Bronchial epithelial cell (primary cell): ENCODE measurements around the gene RRP1B. TPM values are rescaled to one million over a fixed set of nuclear protein-coding genes. Genes with fewer than 3 reads are reported as not detected.
"Not testable (repeated sequence)": the region's sequence is repeated elsewhere in the genome, so short reads cannot be mapped to it uniquely, and the experiment has no call there.

Source experiments
- DNase-seq: peaks from one replicate; pipeline ENCODE4 v3.0.0-alpha.2; 2010; ENCODE audit warnings: low read depth
- FAIRE-seq: peaks from 2 replicates; lab custom pipeline; 2011; peaks lifted over from hg19 to GRCh38; lab: Jason Lieb, UNC
- H3K27me3 ChIP-seq: 2 replicates; pipeline ENCODE4 v1.5.1; 2011; ENCODE audit warnings: low read length; ENCODE audit not compliant: control insufficient read depth, insufficient read depth
- H3K36me3 ChIP-seq: 2 replicates; pipeline ENCODE4 v1.5.1; 2011; ENCODE audit warnings: low read length; ENCODE audit not compliant: control insufficient read depth, insufficient read depth
- H3K4me3 ChIP-seq: 2 replicates; pipeline ENCODE4 v1.5.1; 2011; ENCODE audit warnings: mild to moderate bottlenecking, low read depth, low read length, control low read depth
- total RNA-seq: library from RNA; depleted of rRNA; stranded (reverse); fragments of >200 nt; gene quantifications from 2 replicates; pipeline ENCODE4 v1.2.1, GENCODE V29; 2014
- TF ChIP-seq, protein P1 (sequence below): IDR thresholded peaks from 2 replicates; pipeline ENCODE4 v1.5.1; 2011; ENCODE audit warnings: mild to moderate bottlenecking, moderate library complexity, low read length, control low read depth, inconsistent platforms; ENCODE audit not compliant: insufficient read depth, severe bottlenecking

The RRP1B gene
- total RNA-seq, 1 donor from 2014 or later = 31.1 TPM

DNA sequence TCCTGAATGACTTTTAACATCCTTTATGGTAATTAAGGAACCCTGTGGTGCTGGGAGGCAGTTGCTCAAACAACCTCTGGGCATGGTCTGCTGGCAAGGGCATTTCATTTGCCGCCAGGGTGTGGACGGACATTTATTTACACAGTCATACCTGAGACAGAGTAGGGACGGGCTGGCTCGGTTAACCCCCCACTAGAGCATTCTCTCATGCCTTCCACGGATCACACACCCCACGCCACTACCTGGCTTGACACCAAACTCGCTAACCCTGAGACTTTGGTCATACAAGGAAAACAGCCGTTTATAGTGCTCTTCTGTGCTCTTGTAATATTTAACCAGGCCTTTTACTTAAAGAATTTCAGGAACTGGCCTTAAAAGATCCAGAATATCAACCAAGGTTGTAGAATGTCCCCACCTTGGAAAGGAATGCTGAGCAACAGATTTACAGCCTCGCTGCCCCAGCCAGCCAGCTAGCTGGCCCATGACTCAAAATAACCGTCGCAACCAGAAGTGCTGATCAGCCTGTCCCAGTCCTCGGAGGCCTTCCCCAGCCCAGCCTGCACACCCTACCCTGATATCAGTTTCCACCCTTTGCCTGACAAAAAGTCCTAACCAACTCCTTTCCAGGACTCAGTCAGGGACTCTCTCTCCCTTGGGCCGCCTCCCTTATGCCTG, 53.0 kb downstream of the RRP1B start:
- Histone ChIP-seq H3K4me3 (peak overlapping the region; percentile 27), H3K36me3 (no peaks in the 10 kb centered on the region), H3K27me3 (no peaks in the 10 kb centered on the region)
- TF ChIP-seq, protein P1, sequence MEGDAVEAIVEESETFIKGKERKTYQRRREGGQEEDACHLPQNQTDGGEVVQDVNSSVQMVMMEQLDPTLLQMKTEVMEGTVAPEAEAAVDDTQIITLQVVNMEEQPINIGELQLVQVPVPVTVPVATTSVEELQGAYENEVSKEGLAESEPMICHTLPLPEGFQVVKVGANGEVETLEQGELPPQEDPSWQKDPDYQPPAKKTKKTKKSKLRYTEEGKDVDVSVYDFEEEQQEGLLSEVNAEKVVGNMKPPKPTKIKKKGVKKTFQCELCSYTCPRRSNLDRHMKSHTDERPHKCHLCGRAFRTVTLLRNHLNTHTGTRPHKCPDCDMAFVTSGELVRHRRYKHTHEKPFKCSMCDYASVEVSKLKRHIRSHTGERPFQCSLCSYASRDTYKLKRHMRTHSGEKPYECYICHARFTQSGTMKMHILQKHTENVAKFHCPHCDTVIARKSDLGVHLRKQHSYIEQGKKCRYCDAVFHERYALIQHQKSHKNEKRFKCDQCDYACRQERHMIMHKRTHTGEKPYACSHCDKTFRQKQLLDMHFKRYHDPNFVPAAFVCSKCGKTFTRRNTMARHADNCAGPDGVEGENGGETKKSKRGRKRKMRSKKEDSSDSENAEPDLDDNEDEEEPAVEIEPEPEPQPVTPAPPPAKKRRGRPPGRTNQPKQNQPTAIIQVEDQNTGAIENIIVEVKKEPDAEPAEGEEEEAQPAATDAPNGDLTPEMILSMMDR = no peak
- peak; percentile 90 for DNase-seq
- FAIRE-seq = no peak

DNA sequence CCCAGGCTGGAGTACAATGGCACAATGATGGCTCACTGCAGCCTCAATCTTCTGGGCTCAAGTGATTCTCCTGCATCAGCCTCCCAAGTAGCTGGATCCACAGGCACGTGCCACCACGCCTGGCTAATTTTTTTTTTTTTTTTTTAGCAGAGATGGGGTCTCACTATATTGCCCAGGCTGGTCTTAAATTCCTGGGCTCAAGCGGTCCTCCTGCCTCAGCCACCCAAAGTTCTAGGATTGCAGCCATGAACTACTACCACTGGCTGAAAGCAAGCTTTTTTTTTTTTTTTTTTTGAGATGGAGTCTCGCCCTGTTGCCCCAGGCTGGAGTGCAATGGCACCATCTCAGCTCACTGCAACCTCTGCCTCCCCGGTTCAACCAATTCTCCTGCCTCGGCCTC, 53.8 kb downstream of the RRP1B start:
- not testable (repeated sequence) for H3K36me3 ChIP-seq, H3K27me3 ChIP-seq, FAIRE-seq, DNase-seq, H3K4me3 ChIP-seq

DNA sequence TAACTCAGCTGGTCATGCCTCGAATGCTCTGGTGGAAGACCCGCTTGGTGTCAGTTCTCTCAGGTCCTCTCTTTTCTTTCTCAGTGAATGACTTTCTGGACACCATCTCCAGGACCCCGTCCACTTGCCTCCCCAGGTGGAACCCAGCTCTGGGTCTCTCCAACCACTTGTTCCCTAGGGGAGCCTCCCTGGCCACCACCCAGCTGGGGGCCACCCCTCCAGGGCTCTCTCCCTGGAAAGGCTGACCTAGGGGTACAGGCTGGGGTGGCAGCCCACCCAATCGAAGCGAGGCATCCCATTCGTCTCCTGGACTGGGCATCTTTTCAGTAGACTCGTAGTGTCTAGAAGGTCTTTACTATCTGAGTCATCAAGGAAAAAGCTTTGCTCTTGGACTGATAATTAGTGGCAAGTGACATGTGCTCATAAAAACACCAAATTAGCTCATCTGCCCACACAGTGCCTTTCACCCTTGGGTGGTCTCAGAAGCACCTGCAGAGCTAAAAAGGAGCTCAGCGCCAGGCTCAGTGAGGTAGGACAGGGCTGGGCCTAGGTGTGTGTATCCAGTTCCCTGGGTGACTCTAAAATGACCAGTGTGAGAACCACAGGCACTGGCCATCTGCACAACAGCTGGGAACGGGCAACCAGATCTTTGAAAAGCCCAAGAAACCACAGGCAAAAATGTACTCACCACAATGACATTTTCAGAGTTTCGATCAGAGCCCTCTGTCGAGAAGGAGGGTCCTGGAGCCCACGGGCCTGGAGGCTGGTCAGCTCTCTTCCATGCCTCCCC, 57.2 kb downstream of the RRP1B start:
- Histone ChIP-seq H3K4me3 (no peak overlapping the region), H3K36me3 (peaks cover 1% of the 10 kb centered on the region), H3K27me3 (no peaks in the 10 kb centered on the region)
- TF ChIP-seq, protein P1 = no peak
- no peak for FAIRE-seq
- DNase-seq = no peak

DNA sequence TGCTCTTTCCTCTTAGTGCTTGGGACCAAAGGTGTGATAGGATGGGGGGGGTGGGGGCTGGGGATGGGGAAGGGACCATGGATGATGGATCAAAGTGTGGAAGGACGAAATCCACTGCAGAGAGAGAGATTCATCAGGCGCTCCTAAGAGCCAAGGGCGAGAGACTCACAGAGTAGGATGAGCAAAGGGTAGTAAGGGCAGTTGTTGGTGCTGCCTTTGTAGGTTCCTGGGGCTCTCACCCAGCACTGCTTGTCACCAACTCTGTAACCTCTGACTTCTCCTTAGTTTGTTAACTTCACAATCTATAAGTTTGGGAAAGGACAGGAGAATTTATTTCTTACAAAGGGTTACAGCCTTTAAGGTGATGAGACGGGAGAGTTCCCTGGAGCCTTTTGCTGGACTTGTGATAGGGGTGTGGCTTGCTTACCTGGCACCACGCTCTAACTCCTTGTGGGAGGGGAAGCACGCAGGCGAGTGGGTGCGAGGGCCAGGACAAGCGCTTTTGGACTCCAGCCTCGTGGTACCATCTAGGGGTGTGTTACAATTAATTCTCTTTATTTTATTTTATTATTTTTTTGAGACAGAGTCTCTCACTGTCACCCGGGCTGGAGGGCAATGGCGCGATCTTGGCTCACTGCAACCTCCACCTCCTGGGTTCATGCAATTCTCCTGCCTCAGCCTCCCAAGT, 58.0 kb downstream of the RRP1B start:
- FAIRE-seq (no peak), DNase-seq (no peak)
- TF ChIP-seq, protein P1 = no peak
- Histone ChIP-seq H3K27me3 (no peaks in the 10 kb centered on the region), H3K36me3 (peaks cover 1% of the 10 kb centered on the region), H3K4me3 (no peak overlapping the region)

DNA sequence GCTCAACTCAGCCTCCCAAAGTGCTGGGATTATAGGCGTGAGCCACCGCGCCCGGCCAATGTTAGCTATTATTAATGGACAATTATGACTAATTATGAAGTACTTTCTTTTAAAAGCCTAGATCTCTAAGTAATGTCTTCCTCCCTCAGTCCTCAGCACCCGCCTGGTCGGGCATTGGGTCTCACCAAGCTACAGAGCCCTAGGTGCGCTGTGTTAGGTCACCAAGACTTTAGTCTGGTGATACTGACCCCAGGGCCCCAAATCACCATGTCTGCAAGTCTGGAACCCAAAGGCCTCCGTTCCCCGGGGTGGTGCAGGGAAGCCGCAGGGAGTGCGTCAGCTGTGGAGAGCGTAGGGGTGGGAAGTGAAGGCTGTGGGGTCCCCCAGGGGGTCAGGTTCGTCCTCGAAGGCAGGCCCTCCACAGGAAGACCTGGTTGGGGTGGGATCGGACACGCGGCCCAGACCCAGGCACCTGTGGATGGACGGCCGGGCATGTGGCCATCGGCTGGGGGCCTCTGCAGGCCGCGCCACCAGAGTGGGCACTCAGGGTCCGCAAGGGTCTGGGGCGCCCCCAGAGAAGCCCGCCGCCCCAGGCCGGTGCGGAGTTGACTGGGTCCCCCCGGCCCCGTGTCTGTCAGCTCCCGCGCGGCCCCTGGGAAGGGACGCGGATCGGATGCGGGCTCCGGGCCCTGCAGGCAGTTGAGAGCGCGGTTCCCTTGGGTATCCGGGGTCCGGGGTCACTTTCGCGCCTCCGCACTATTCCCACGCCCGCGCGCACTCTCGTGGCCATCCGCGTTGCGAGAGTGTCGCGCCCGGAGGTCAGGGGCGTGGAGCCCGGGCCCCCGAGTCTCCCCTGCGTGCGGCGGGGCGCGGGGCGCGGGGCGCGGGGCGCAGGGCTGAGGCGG, 58.9 kb downstream of the RRP1B start:
- Histone ChIP-seq H3K4me3 (peak overlapping the region; percentile 96), H3K27me3 (no peaks in the 10 kb centered on the region), H3K36me3 (peaks cover 1% of the 10 kb centered on the region)
- DNase-seq (no peak), FAIRE-seq (no peak)
- TF ChIP-seq, protein P1 = no peak
